IMR-90 (cell line): Measurements from ENCODE around the gene CELA1. TPM values are rescaled to one million over a fixed set of nuclear protein-coding genes. Genes with fewer than 3 reads are reported as not detected.
A peak's percentile ranks its signal among the peaks of the same experiment; 100 is the strongest.

Experiments used
- ATAC-seq: fragments of 200-7000 bp; cut with Tn5 transposase; 2 replicates; pipeline ENCODE4 v1.9.1; 2020; ENCODE audit warnings: low read depth, mild to moderate bottlenecking, moderate library complexity
- BruUV-seq: library from RNA; stranded (reverse); fragments of 400-500 nt; replicated peaks from 2 replicates; lab custom pipeline; 2021; lab: Mats Ljungman, UMichigan
- CTCF ChIA-PET: fragments of 300-600 bp; formaldehyde crosslinking; extraction: SDS; loops from one replicate; lab custom pipeline; 2021; ENCODE audit warnings: antibody characterized with exemption; lab: Yijun Ruan, JAX
- POLR2A ChIA-PET: fragments of 300-600 bp; sonication (Branson Sonifier 250); formaldehyde crosslinking; loops from one replicate; lab custom pipeline; 2022; ENCODE audit warnings: antibody characterized with exemption; ENCODE audit not compliant: unreplicated experiment; lab: Charles Lee
- DNase-seq: peaks from one replicate; pipeline ENCODE4 v3.0.0; 2013
- H2AFZ ChIP-seq: replicated peaks from 2 replicates; pipeline ENCODE3; 2013; ENCODE audit warnings: low read length, mild to moderate bottlenecking; ENCODE audit not compliant: poor library complexity
- H2AK5ac ChIP-seq: 2 replicates; pipeline ENCODE4 v1.6.1; 2013; ENCODE audit warnings: low read depth, low read length, inconsistent platforms
- H2AK9ac ChIP-seq: replicated peaks from 2 replicates; pipeline ENCODE3; 2013; ENCODE audit warnings: mild to moderate bottlenecking, low read depth, low read length, moderate library complexity; ENCODE audit not compliant: poor library complexity
- H2BK120ac ChIP-seq: 2 replicates; pipeline ENCODE4 v1.6.1; 2013; ENCODE audit warnings: low read depth, low read length, inconsistent platforms
- H2BK15ac ChIP-seq: 3 replicates; pipeline ENCODE4 v1.6.1; 2013; ENCODE audit warnings: low read depth, low read length, inconsistent platforms
- H2BK20ac ChIP-seq: 2 replicates; pipeline ENCODE4 v1.6.1; 2013; ENCODE audit warnings: low read depth, mild to moderate bottlenecking, inconsistent platforms, low read length, moderate library complexity
- H2BK5ac ChIP-seq: 2 replicates; pipeline ENCODE4 v1.6.1; 2013; ENCODE audit warnings: mild to moderate bottlenecking, low read depth, low read length, inconsistent platforms; ENCODE audit not compliant: poor library complexity, severe bottlenecking
- H3K14ac ChIP-seq: replicated peaks from 2 replicates; pipeline ENCODE4 v1.6.1; 2013; ENCODE audit warnings: low read depth, low read length, inconsistent platforms
- H3K18ac ChIP-seq: 2 replicates; pipeline ENCODE4 v1.6.1; 2013; ENCODE audit warnings: low read depth, low read length, control low read depth
- H3K23ac ChIP-seq: 2 replicates; pipeline ENCODE4 v1.6.1; 2013; ENCODE audit warnings: low read depth, low read length, inconsistent platforms
- H3K27ac ChIP-seq: 2 replicates; pipeline ENCODE4 v1.5.1; 2013; ENCODE audit warnings: mild to moderate bottlenecking, control low read depth, low read length; ENCODE audit not compliant: insufficient read depth
- H3K27me3 ChIP-seq: 2 replicates; pipeline ENCODE4 v1.6.1; 2013; ENCODE audit warnings: low read length; ENCODE audit not compliant: control insufficient read depth, insufficient read depth
- H3K36me3 ChIP-seq: 2 replicates; pipeline ENCODE4 v1.6.1; 2013; ENCODE audit warnings: low read length, mixed read lengths; ENCODE audit not compliant: control insufficient read depth, insufficient read depth
- H3K4ac ChIP-seq: 2 replicates; pipeline ENCODE4 v1.6.1; 2013; ENCODE audit warnings: low read depth, low read length, inconsistent platforms
- H3K4me1 ChIP-seq: 2 replicates; pipeline ENCODE4 v1.6.1; 2013; ENCODE audit warnings: low read length, mixed read lengths; ENCODE audit not compliant: control insufficient read depth, insufficient read depth
- H3K4me2 ChIP-seq: 2 replicates; pipeline ENCODE4 v1.6.1; 2013; ENCODE audit warnings: low read depth, mild to moderate bottlenecking, control low read depth, low read length, moderate library complexity
- H3K4me3 ChIP-seq: 2 replicates; pipeline ENCODE4 v1.5.1; 2013; ENCODE audit warnings: low read depth, mild to moderate bottlenecking, control low read depth, low read length, moderate library complexity; ENCODE audit not compliant: insufficient read depth
- H3K56ac ChIP-seq: 2 replicates; pipeline ENCODE4 v1.6.1; 2013; ENCODE audit warnings: low read length, inconsistent platforms; ENCODE audit not compliant: insufficient read depth; ENCODE audit errors: extremely low read depth
- H3K79me1 ChIP-seq, 2 experiments: 2 replicates each; pipeline ENCODE4 v1.6.1; 2013; ENCODE audit warnings: low read length in 2 of 2, inconsistent platforms in 1 of 2, low read depth in 1 of 2
- H3K9ac ChIP-seq: 2 replicates; pipeline ENCODE4 v1.6.1; 2013; ENCODE audit warnings: low read depth, low read length, control low read depth
- H3K9me1 ChIP-seq: 2 replicates; pipeline ENCODE4 v1.6.1; 2013; ENCODE audit warnings: low read length, inconsistent platforms; ENCODE audit not compliant: insufficient read depth
- H3K9me3 ChIP-seq: 2 replicates; pipeline ENCODE4 v1.6.1; 2013; ENCODE audit warnings: low read length; ENCODE audit not compliant: control insufficient read depth, insufficient read depth
- H4K20me1 ChIP-seq: 2 replicates; pipeline ENCODE4 v1.6.1; 2013; ENCODE audit warnings: low read length, inconsistent platforms; ENCODE audit not compliant: insufficient read depth
- H4K5ac ChIP-seq: 2 replicates; pipeline ENCODE4 v1.6.1; 2013; ENCODE audit warnings: mild to moderate bottlenecking, low read depth, low read length, control low read depth
- H4K8ac ChIP-seq, 2 experiments: 2 replicates each; pipeline ENCODE4 v1.6.1; 2013; ENCODE audit warnings: low read depth in 2 of 2, low read length in 2 of 2, control low read depth in 1 of 2, inconsistent platforms in 1 of 2
- H4K91ac ChIP-seq: 2 replicates; pipeline ENCODE4 v1.6.1; 2013; ENCODE audit warnings: low read depth, low read length, inconsistent platforms; ENCODE audit not compliant: insufficient read depth
- BHLHE40 ChIP-seq: fragments of 150-350 bp; IDR thresholded peaks from 2 replicates; pipeline ENCODE4 v1.6.1; 2016; ENCODE audit warnings: mild to moderate bottlenecking, low read depth, low read length
- FOS ChIP-seq: fragments of 150-350 bp; IDR thresholded peaks from 2 replicates; pipeline ENCODE4 v1.6.1; 2016; ENCODE audit warnings: low read depth, low read length
- NFE2L2 ChIP-seq: fragments of 150-350 bp; IDR thresholded peaks from 2 replicates; pipeline ENCODE4 v1.6.1; 2016; ENCODE audit warnings: low read depth, mild to moderate bottlenecking, low read length
- SMC3 ChIP-seq: fragments of 150-350 bp; IDR thresholded peaks from 2 replicates; pipeline ENCODE4 v1.6.1; 2016; ENCODE audit warnings: low read depth, mild to moderate bottlenecking, antibody characterized with exemption, low read length, moderate library complexity
- WGBS, 2 experiments: methylation state at CpG; one replicate each; pipeline versions ENCODE4 v1.1.5 to v1.1.7; 2013; ENCODE audit warnings: missing lambda C conversion rate in 2 of 2; ENCODE audit not compliant: insufficient read length in 1 of 2; ENCODE audit errors: extremely low coverage in 2 of 2; 5-methylcytosine and 5-hydroxymethylcytosine counted together
- dilution Hi-C: fragments of 300-500 bp; cut with HindIII; formaldehyde crosslinking; loops from one replicate; pipeline ENCODE4 v1.14.3; 2018; ENCODE audit warnings: low sequenced_read_pairs; ENCODE audit not compliant: unreplicated experiment
- in situ Hi-C: fragments of 300-500 bp; cut with MboI; formaldehyde crosslinking; loops from 3 replicates; pipeline ENCODE4 v1.14.3; 2019; ENCODE audit warnings: low sequenced_read_pairs, inconsistent platforms, mixed read lengths
- intact Hi-C: fragments of 100-400 bp; cut with micrococcal nuclease; formaldehyde crosslinking; loops from 2 replicates; pipeline ENCODE4 v1.10.0; 2022
- polyA plus RNA-seq, 3 experiments: library from polyadenylated mRNA; depleted of rRNA; stranded (reverse); fragments of >200 nt; gene quantifications; 2 replicates each; pipeline ENCODE4 v1.2.3, GENCODE V29; 2012; ENCODE audit warnings: low replicate concordance in 1 of 3
- total RNA-seq: library from RNA; depleted of rRNA; stranded (reverse); fragments of >200 nt; gene quantifications from 2 replicates; pipeline ENCODE4 v1.2.3, GENCODE V29; 2012
- TF ChIP-seq, protein P1 (sequence below): conservative IDR thresholded peaks from 2 replicates; pipeline ENCODE4 v1.5.1; 2012; ENCODE audit warnings: mild to moderate bottlenecking, low read depth, low read length, improper control_type of control experiment

Gene CELA1
- total and polyA plus RNA-seq, 2 of the 4 experiments (the other 2 are of a cell fraction), result not detected

DNA sequence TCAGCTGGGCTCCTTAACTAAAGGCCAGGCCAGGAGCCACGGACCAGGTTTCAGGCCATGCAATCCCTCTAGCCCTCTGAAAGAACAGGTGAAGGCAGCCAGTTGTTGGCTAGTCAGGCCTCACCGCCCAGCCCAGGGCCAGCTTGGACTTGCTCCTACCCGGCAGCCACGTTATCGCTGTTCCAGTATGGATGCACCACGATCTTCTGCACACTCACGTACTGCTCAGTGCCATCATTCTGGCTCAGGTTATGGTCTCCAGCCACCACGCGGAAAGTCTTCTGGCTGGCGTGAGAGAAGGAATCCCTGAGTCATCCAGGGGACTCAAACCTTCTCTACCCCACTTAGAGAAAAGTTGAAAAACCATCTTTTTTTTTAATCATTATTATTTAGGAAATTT is 4.1 kb downstream of the CELA1 start:
- Histone ChIP-seq H3K9me1 (no peaks in the 10 kb centered on the region; the same call in 1 of the 2 replicates), H2AK9ac (no peak overlapping the region), H2BK5ac (no peak overlapping the region), H3K4me1 (peaks cover 4% of the 10 kb centered on the region; the same call in 1 of the 2 replicates), H3K4me2 (no peak overlapping the region), H3K14ac (no peak overlapping the region), H3K23ac (no peak overlapping the region), H2AK5ac (0 out of 2 replicates have a peak overlapping the region, but pooled peaks have one; percentile 33), H4K5ac (no peak overlapping the region), H3K4ac (no peak overlapping the region), H2AFZ (peak overlapping the region; percentile 66), H3K27me3 (no peaks in the 10 kb centered on the region; the same call in 1 of the 2 replicates), H2BK20ac (no peak overlapping the region), H4K8ac (no peak overlapping the region), H3K9ac (no peak overlapping the region), H2BK120ac (no peak overlapping the region), H3K27ac (no peak overlapping the region), H4K91ac (no peak overlapping the region), H2BK15ac (no peak overlapping the region), H3K9me3 (no peaks in the 10 kb centered on the region), H3K56ac (no peak overlapping the region), H3K4me3 (no peak overlapping the region), H3K79me1 (no peaks in the 10 kb centered on the region), H3K36me3 (no peaks in the 10 kb centered on the region), H4K20me1 (no peaks in the 10 kb centered on the region), H3K18ac (no peak overlapping the region)
- DNase-seq (no peak), ATAC-seq (no peak)
- WGBS, 2 experiments, result 91% methylated on average over 6 of the region's 10 CpGs; no CpG with 5 or more reads in 1 of the 2 experiments
- intact Hi-C loops, result loop anchor here (5.0 to 10.0 kb wide), 3 partner anchors 235 to 515 kb away; partner anchors contain the start of gene CSRNP2
- no peak for TF ChIP-seq SMC3
- no peak for TF ChIP-seq NFE2L2
- TF ChIP-seq BHLHE40, result no peak
- TF ChIP-seq, protein P1, sequence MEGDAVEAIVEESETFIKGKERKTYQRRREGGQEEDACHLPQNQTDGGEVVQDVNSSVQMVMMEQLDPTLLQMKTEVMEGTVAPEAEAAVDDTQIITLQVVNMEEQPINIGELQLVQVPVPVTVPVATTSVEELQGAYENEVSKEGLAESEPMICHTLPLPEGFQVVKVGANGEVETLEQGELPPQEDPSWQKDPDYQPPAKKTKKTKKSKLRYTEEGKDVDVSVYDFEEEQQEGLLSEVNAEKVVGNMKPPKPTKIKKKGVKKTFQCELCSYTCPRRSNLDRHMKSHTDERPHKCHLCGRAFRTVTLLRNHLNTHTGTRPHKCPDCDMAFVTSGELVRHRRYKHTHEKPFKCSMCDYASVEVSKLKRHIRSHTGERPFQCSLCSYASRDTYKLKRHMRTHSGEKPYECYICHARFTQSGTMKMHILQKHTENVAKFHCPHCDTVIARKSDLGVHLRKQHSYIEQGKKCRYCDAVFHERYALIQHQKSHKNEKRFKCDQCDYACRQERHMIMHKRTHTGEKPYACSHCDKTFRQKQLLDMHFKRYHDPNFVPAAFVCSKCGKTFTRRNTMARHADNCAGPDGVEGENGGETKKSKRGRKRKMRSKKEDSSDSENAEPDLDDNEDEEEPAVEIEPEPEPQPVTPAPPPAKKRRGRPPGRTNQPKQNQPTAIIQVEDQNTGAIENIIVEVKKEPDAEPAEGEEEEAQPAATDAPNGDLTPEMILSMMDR, result no peak
- no peak for TF ChIP-seq FOS
- CTCF ChIA-PET, result interaction anchor here (2.2 kb wide), 1 partner anchor 21 kb away, joined by 16 read pairs; no protein-coding TSS in a partner anchor
- BruUV-seq, result no TSS peak
- in situ Hi-C loops, result loop anchor here (10.0 kb wide), 2 partner anchors 258 to 518 kb away; partner anchors contain the start of gene CSRNP2
- dilution Hi-C loops, result no loop called here
- POLR2A ChIA-PET, result no interaction called here
